Ovary (tissue), 9 donors: Measurements from ENCODE around the gene MACC1. TPM values are rescaled to one million over a fixed set of nuclear protein-coding genes. Genes with fewer than 3 reads are reported as not detected.

Source experiments
- DNase-seq, 5 donors: peaks; one replicate each; pipeline ENCODE4 v3.0.0-alpha.2; 2019 to 2020
- H3K27ac ChIP-seq, 2 donors: fragments of 200-600 bp; one replicate each; pipeline versions ENCODE4 v1.5.1 to v1.8.0; 2019 to 2022
- H3K27me3 ChIP-seq: fragments of 200-600 bp; one replicate; pipeline ENCODE4 v1.8.0; 2022
- H3K36me3 ChIP-seq: fragments of 200-600 bp; sonication (generic); one replicate; pipeline ENCODE4 v1.5.1; 2019
- H3K4me1 ChIP-seq: one replicate; pipeline ENCODE4 v1.8.1; 2013; ENCODE audit warnings: mild to moderate bottlenecking, moderate library complexity; ENCODE audit not compliant: insufficient read depth
- H3K4me3 ChIP-seq: fragments of 200-600 bp; sonication (generic); one replicate; pipeline ENCODE4 v1.5.1; 2017
- H3K9me3 ChIP-seq, 2 donors: fragments of 200-600 bp in 1 of 2; sonication (generic) in 1 of 2; one replicate each; pipeline versions ENCODE4 v1.5.1 to v1.8.1; 2013 to 2019; ENCODE audit warnings: mild to moderate bottlenecking in 1 of 2, moderate library complexity in 1 of 2
- CTCF ChIP-seq, 3 donors: fragments of 450-650 bp in 2 of 3; fragments of 200-600 bp in 1 of 3; IDR thresholded peaks; one replicate each; pipeline versions ENCODE4 v1.5.1 to v1.8.0; 2016 to 2022; ENCODE audit warnings: antibody characterized with exemption in 3 of 3, mild to moderate bottlenecking in 1 of 3
- EP300 ChIP-seq: sonication (generic); formaldehyde crosslinking; IDR thresholded peaks from one replicate; pipeline ENCODE4 v1.6.1; 2017; ENCODE audit warnings: antibody characterized with exemption
- POLR2A ChIP-seq: fragments of 450-650 bp; IDR thresholded peaks from one replicate; pipeline ENCODE4 v1.6.1; 2017; ENCODE audit warnings: antibody characterized with exemption, mild to moderate bottlenecking, moderate library complexity
- WGBS, 3 donors: extraction: QIAGEN DNeasy Blood & Tissue Kit in 1 of 3; methylation state at CpG; one replicate each; pipeline versions ENCODE4 v1.1.5 to v1.1.7; 2013 to 2017; 5-methylcytosine and 5-hydroxymethylcytosine counted together
- intact Hi-C, 4 donors: fragments of 100-400 bp; cut with DNase I; formaldehyde crosslinking; loops; one replicate each; pipeline versions ENCODE4 v1.11.0 to v1.15.1; 2022 to 2023
- polyA plus RNA-seq, 2 donors: library from polyadenylated mRNA; stranded (reverse); fragments of 200-250 nt in 1 of 2; fragments of 350-450 nt in 1 of 2; fragmentation: Illumina TruSeq in 1 of 2; extraction: RNeasy Lipid Tissue Mini Kit (QIAGEN cat#74804) in 1 of 2; gene quantifications; one replicate each; pipeline ENCODE4 v1.2.3, GENCODE V29; 2013 to 2014
- total RNA-seq, 7 donors: library from RNA; depleted of rRNA in 2 of 7; stranded (reverse); fragments of >200 nt in 2 of 7; fragmentation: NEBNext Ultra II Directional in 3 of 7; extraction: Animal tissue kit (Norgen Biotek cat#: 25700) in 3 of 7; gene quantifications; one replicate each; pipeline versions ENCODE4 v1.1.0 to v1.2.4, GENCODE V29; 2016 to 2023
- donor health status: DM: no; HTN: no; CAD: no; lungs with moderate emphysema.
- donor health status: DM: no; HTN: no; CAD: no.
- donor health status: Bipolar disorder and iron deficiency.
- donor health status: DM: yes; HTN: yes; CAD: no.
- donor health status: DM: no; HTN: no; CAD: no.
- donor health status: DM: yes; HTN: yes; CAD: no.

The MACC1 gene
- total and polyA plus RNA-seq, 9 donors, result 0.05 to 3.5 (median 0.33) TPM; not detected in 2

GRCh38 chr7:20102982-20103381 is 114.2 kb downstream of the MACC1 start:
- no peaks in the 10 kb centered on the region for H3K4me1 ChIP-seq
- 2 to 50% (median 4%) methylated on average over 1 of the region's 1 CpG for WGBS, 3 donors
- TF ChIP-seq CTCF (IDR thresholded peaks at IDR 0.05), result no peak
- H3K9me3 ChIP-seq, result no peaks in the 10 kb centered on the region
- no peaks in the 10 kb centered on the region for H3K27me3 ChIP-seq
- no peak overlapping the region for H3K4me3 ChIP-seq
- no peaks in the 10 kb centered on the region for H3K36me3 ChIP-seq
- DNase-seq, result no peak
- no peak overlapping the region for H3K27ac ChIP-seq
- intact Hi-C loops, result no loop called here

GRCh38 chr7:20095862-20096261 is 121.3 kb downstream of the MACC1 start:
- Histone ChIP-seq H3K27me3 (no peaks in the 10 kb centered on the region), H3K9me3 (no peaks in the 10 kb centered on the region), H3K36me3 (no peaks in the 10 kb centered on the region), H3K4me1 (no peaks in the 10 kb centered on the region), H3K27ac (no peak overlapping the region), H3K4me3 (no peak overlapping the region)
- no peak for DNase-seq
- 93 to 100% (median 100%) methylated on average over 1 of the region's 1 CpG for WGBS, 3 donors
- intact Hi-C loops, result no loop called here
- no peak for TF ChIP-seq POLR2A
- TF ChIP-seq CTCF (IDR thresholded peaks at IDR 0.05), result no peak
- no peak for TF ChIP-seq EP300

- Histone ChIP-seq H3K27ac (no peak overlapping the region), H3K27me3 (no peaks in the 10 kb centered on the region), H3K36me3 (no peaks in the 10 kb centered on the region), H3K4me1 (no peaks in the 10 kb centered on the region), H3K4me3 (no peak overlapping the region), H3K9me3 (no peaks in the 10 kb centered on the region)
- no peak for TF ChIP-seq POLR2A
- no peak for TF ChIP-seq EP300
- TF ChIP-seq CTCF (IDR thresholded peaks at IDR 0.05), result no peak
- WGBS, 3 donors, result 73 to 77% (median 75%) methylated on average over 4 of the region's 4 CpGs
- no peak for DNase-seq
- intact Hi-C loops, result no loop called here
Measured at GRCh38 chr7:20095436-20095835, 121.7 kb downstream of the MACC1 start.

GRCh38 chr7:20089431-20089830 is 127.8 kb downstream of the MACC1 start:
- Histone ChIP-seq H3K4me3 (no peak overlapping the region), H3K27ac (no peak overlapping the region)
- DNase-seq, result no peak

More at GRCh38 chr7:20089431-20089830, 127.8 kb downstream of the MACC1 start:
- Histone ChIP-seq H3K4me1 (no peaks in the 10 kb centered on the region), H3K27me3 (no peaks in the 10 kb centered on the region), H3K36me3 (no peaks in the 10 kb centered on the region), H3K9me3 (no peaks in the 10 kb centered on the region)
- WGBS, 3 donors, result 83 to 86% (median 85%) methylated on average over 6 of the region's 6 CpGs
- intact Hi-C loops, result no loop called here
- TF ChIP-seq POLR2A (no peak), EP300 (no peak), CTCF (IDR thresholded peaks at IDR 0.05) (no peak)
